Measurements from ENCODE around the gene RPL6.

Gene RPL6

GRCh38 chr12:112359290-112359689 lies 50.1 kb downstream of the RPL6 start:
- H3K27ac ChIP-seq (ENCODE audit: low read length): no peak overlapping the region
- no peak overlapping the region for H3K4me3 ChIP-seq (ENCODE audit: low read length)
- no CpG with 5 or more reads among the region's 4 CpGs for WGBS (ENCODE audit: insufficient coverage, insufficient read length)
- DNase-seq (ENCODE audit: low read depth, low spot score): no peak
- H3K9me3 ChIP-seq (ENCODE audit: control insufficient read depth, insufficient read depth, low read length): no peaks in the 10 kb centered on the region
- no peaks in the 10 kb centered on the region for H3K36me3 ChIP-seq (ENCODE audit: control insufficient read depth, insufficient read depth, low read length)
- H3K4me1 ChIP-seq (ENCODE audit: control insufficient read depth, insufficient read depth, low read length): no peaks in the 10 kb centered on the region
- no peaks in the 10 kb centered on the region for H3K27me3 ChIP-seq (ENCODE audit: control insufficient read depth, insufficient read depth, low read length)

- no peak overlapping the region for H3K27ac ChIP-seq (ENCODE audit: low read length)
- no peaks in the 10 kb centered on the region for H3K27me3 ChIP-seq (ENCODE audit: control insufficient read depth, insufficient read depth, low read length)
- no peaks in the 10 kb centered on the region for H3K4me1 ChIP-seq (ENCODE audit: control insufficient read depth, insufficient read depth, low read length)
- no peaks in the 10 kb centered on the region for H3K36me3 ChIP-seq (ENCODE audit: control insufficient read depth, insufficient read depth, low read length)
- H3K9me3 ChIP-seq (ENCODE audit: control insufficient read depth, insufficient read depth, low read length): no peaks in the 10 kb centered on the region
- WGBS (ENCODE audit: insufficient coverage, insufficient read length): no CpG with 5 or more reads among the region's 2 CpGs
- no peak overlapping the region for H3K4me3 ChIP-seq (ENCODE audit: low read length)
- no peak for DNase-seq (ENCODE audit: low read depth, low spot score)
Measured at GRCh38 chr12:112357214-112357613, 52.2 kb downstream of the RPL6 start.

Measured in iPS DF 6.9 (cell line).